HEK293 (cell line): ENCODE data around the gene SLC2A4.

ENCODE experiments used
- EGR2 ChIP-seq: fragments of 450-650 bp; formaldehyde crosslinking; IDR thresholded peaks from 2 replicates; pipeline ENCODE4 v1.5.1; 2016; ENCODE audit warnings: low read depth, missing biosample characterization, missing genetic modification characterization
- GFI1B ChIP-seq: fragments of 450-650 bp; formaldehyde crosslinking; IDR thresholded peaks from 2 replicates; pipeline ENCODE4 v1.5.1; 2016; ENCODE audit warnings: missing biosample characterization, missing genetic modification characterization
- KLF10 ChIP-seq: fragments of 450-650 bp; IDR thresholded peaks from 2 replicates; pipeline ENCODE4 v1.5.1; 2018; ENCODE audit warnings: missing biosample characterization, mild to moderate bottlenecking, missing genetic modification characterization
- SALL2 ChIP-seq: fragments of 450-650 bp; formaldehyde crosslinking; IDR thresholded peaks from 2 replicates; pipeline ENCODE4 v1.5.0; 2017; ENCODE audit warnings: missing biosample characterization, mild to moderate bottlenecking, missing genetic modification characterization, borderline replicate concordance
- SETDB1 ChIP-seq: IDR thresholded peaks from one replicate; pipeline ENCODE4 v1.6.1; 2017; ENCODE audit warnings: mild to moderate bottlenecking, low read length, moderate library complexity, mixed read lengths; ENCODE audit not compliant: insufficient read length
- TCF7L2 ChIP-seq: IDR thresholded peaks from 2 replicates; pipeline ENCODE4 v1.6.1; 2011; ENCODE audit warnings: low read depth, mild to moderate bottlenecking, inconsistent platforms, low read length, moderate library complexity, borderline replicate concordance
- ZBTB17 ChIP-seq: fragments of 450-650 bp; formaldehyde crosslinking; IDR thresholded peaks from 2 replicates; pipeline ENCODE4 v1.5.1; 2016; ENCODE audit warnings: missing biosample characterization, missing genetic modification characterization
- ZFHX2 ChIP-seq: fragments of 450-650 bp; formaldehyde crosslinking; conservative IDR thresholded peaks from 2 replicates; pipeline ENCODE4 v1.5.1; 2016; ENCODE audit warnings: missing biosample characterization, missing genetic modification characterization
- ZNF10 ChIP-seq: fragments of 450-650 bp; formaldehyde crosslinking; IDR thresholded peaks from 2 replicates; pipeline ENCODE4 v1.5.1; 2017; ENCODE audit warnings: missing biosample characterization, missing genetic modification characterization
- ZNF146 ChIP-seq: fragments of 450-650 bp; formaldehyde crosslinking; IDR thresholded peaks from 2 replicates; pipeline ENCODE4 v1.5.1; 2016; ENCODE audit warnings: missing biosample characterization, missing genetic modification characterization
- ZNF174 ChIP-seq: fragments of 450-650 bp; formaldehyde crosslinking; IDR thresholded peaks from 2 replicates; pipeline ENCODE4 v1.5.0; 2017; ENCODE audit warnings: missing biosample characterization, mild to moderate bottlenecking, missing genetic modification characterization
- ZNF23 ChIP-seq: fragments of 450-650 bp; formaldehyde crosslinking; IDR thresholded peaks from 2 replicates; pipeline ENCODE4 v1.5.1; 2016; ENCODE audit warnings: missing biosample characterization, missing genetic modification characterization, borderline replicate concordance
- ZNF354C ChIP-seq: fragments of 450-650 bp; formaldehyde crosslinking; IDR thresholded peaks from 2 replicates; pipeline ENCODE4 v1.5.1; 2016; ENCODE audit warnings: missing biosample characterization, missing genetic modification characterization, low read depth, borderline replicate concordance
- ZNF37A ChIP-seq: fragments of 450-650 bp; IDR thresholded peaks from 2 replicates; pipeline ENCODE4 v1.5.1; 2018; ENCODE audit warnings: missing biosample characterization, missing genetic modification characterization
- ZNF426 ChIP-seq: fragments of 450-650 bp; formaldehyde crosslinking; IDR thresholded peaks from 2 replicates; pipeline ENCODE4 v1.5.1; 2017; ENCODE audit warnings: missing biosample characterization, missing genetic modification characterization, mild to moderate bottlenecking, inconsistent platforms, moderate library complexity
- ZNF501 ChIP-seq: fragments of 450-650 bp; formaldehyde crosslinking; IDR thresholded peaks from 2 replicates; pipeline ENCODE4 v1.5.1; 2016; ENCODE audit warnings: missing biosample characterization, missing genetic modification characterization
- ZNF549 ChIP-seq: fragments of 450-650 bp; IDR thresholded peaks from 2 replicates; pipeline ENCODE4 v1.5.1; 2018; ENCODE audit warnings: missing biosample characterization, missing genetic modification characterization, mild to moderate bottlenecking, inconsistent platforms, moderate library complexity
- ZNF610 ChIP-seq: fragments of 450-650 bp; formaldehyde crosslinking; IDR thresholded peaks from 2 replicates; pipeline ENCODE4 v1.5.1; 2016; ENCODE audit warnings: missing biosample characterization, missing genetic modification characterization, borderline replicate concordance
- ZNF621 ChIP-seq: fragments of 450-650 bp; formaldehyde crosslinking; IDR thresholded peaks from 2 replicates; pipeline ENCODE4 v1.5.1; 2017; ENCODE audit warnings: missing biosample characterization, missing genetic modification characterization
- ZNF623 ChIP-seq: fragments of 450-650 bp; formaldehyde crosslinking; IDR thresholded peaks from 2 replicates; pipeline ENCODE4 v1.5.1; 2016; ENCODE audit warnings: missing biosample characterization, missing genetic modification characterization
- ZNF629 ChIP-seq: fragments of 450-650 bp; formaldehyde crosslinking; IDR thresholded peaks from 2 replicates; pipeline ENCODE4 v1.5.1; 2017; ENCODE audit warnings: missing biosample characterization, missing genetic modification characterization
- ZNF785 ChIP-seq: fragments of 450-650 bp; formaldehyde crosslinking; IDR thresholded peaks from 2 replicates; pipeline ENCODE4 v1.5.1; 2016; ENCODE audit warnings: missing biosample characterization, missing genetic modification characterization
- ZNF791 ChIP-seq: fragments of 450-650 bp; formaldehyde crosslinking; IDR thresholded peaks from 2 replicates; pipeline ENCODE4 v1.5.1; 2016; ENCODE audit warnings: missing biosample characterization, missing genetic modification characterization
- ZNF830 ChIP-seq: fragments of 450-650 bp; IDR thresholded peaks from 2 replicates; pipeline ENCODE4 v1.5.0; 2018; ENCODE audit warnings: missing biosample characterization, missing genetic modification characterization, low read depth, mild to moderate bottlenecking, moderate library complexity
- ZNF837 ChIP-seq: fragments of 450-650 bp; formaldehyde crosslinking; IDR thresholded peaks from 2 replicates; pipeline ENCODE4 v1.5.1; 2016; ENCODE audit warnings: missing biosample characterization, missing genetic modification characterization
- ZNF843 ChIP-seq: fragments of 450-650 bp; formaldehyde crosslinking; IDR thresholded peaks from 2 replicates; pipeline ENCODE4 v1.5.1; 2016; ENCODE audit warnings: missing biosample characterization, missing genetic modification characterization
- TF ChIP-seq, protein P1 (sequence below): fragments of 450-650 bp; formaldehyde crosslinking; optimal IDR thresholded peaks from 2 replicates; pipeline ENCODE3; 2016; ENCODE audit warnings: missing biosample characterization, mild to moderate bottlenecking, missing genetic modification characterization
- TF ChIP-seq, protein P2 (sequence below): fragments of 450-650 bp; formaldehyde crosslinking; IDR thresholded peaks from 2 replicates; pipeline ENCODE4 v1.5.1; 2016; ENCODE audit warnings: missing biosample characterization, missing genetic modification characterization, low read depth
- TF ChIP-seq, protein P3 (sequence below): fragments of 450-650 bp; formaldehyde crosslinking; IDR thresholded peaks from 2 replicates; pipeline ENCODE4 v1.5.1; 2017; ENCODE audit warnings: missing biosample characterization, mild to moderate bottlenecking, missing genetic modification characterization, moderate library complexity
- TF ChIP-seq, protein P4 (sequence below): fragments of 450-650 bp; formaldehyde crosslinking; IDR thresholded peaks from 2 replicates; pipeline ENCODE4 v1.5.1; 2016; ENCODE audit warnings: missing biosample characterization, missing genetic modification characterization
- TF ChIP-seq, protein P5 (sequence below): fragments of 450-650 bp; formaldehyde crosslinking; IDR thresholded peaks from 2 replicates; pipeline ENCODE4 v1.5.1; 2017; ENCODE audit warnings: missing biosample characterization, missing genetic modification characterization
- TF ChIP-seq, protein P6 (sequence below): fragments of 450-650 bp; formaldehyde crosslinking; IDR thresholded peaks from 2 replicates; pipeline ENCODE4 v1.5.1; 2016; ENCODE audit warnings: missing biosample characterization, missing genetic modification characterization

SLC2A4 gene

GRCh38 chr17:7242717-7243452, 38.6 kb upstream of the SLC2A4 start (continued):
- TF ChIP-seq, protein P1, sequence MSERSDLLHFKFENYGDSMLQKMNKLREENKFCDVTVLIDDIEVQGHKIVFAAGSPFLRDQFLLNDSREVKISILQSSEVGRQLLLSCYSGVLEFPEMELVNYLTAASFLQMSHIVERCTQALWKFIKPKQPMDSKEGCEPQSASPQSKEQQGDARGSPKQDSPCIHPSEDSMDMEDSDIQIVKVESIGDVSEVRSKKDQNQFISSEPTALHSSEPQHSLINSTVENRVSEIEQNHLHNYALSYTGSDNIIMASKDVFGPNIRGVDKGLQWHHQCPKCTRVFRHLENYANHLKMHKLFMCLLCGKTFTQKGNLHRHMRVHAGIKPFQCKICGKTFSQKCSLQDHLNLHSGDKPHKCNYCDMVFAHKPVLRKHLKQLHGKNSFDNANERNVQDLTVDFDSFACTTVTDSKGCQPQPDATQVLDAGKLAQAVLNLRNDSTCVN (tag by site-specific recombination): peak; percentile 46
- TF ChIP-seq ZNF629 (tag by site-specific recombination) (peak; percentile 88), ZNF621 (tag by site-specific recombination) (no peak), EGR2 (peak; percentile 89), ZNF426 (tag by site-specific recombination) (no peak), ZNF10 (tag by site-specific recombination) (0 out of 2 replicates have a peak, but pooled peaks have one; percentile 43), ZNF549 (no peak), TCF7L2 (no peak), ZNF146 (tag by site-specific recombination) (peak; percentile 93), SALL2 (tag by site-specific recombination) (no peak; the same call in 1 of the 2 replicates), ZNF23 (no peak), ZNF354C (no peak), ZNF837 (tag by site-specific recombination) (peak; percentile 56; the same call in 1 of the 2 replicates), ZNF610 (tag by site-specific recombination) (peak; percentile 89), SETDB1 (no peak), ZNF843 (tag by site-specific recombination) (peak; percentile 87), ZNF174 (no peak), GFI1B (tag by site-specific recombination) (no peak), KLF10 (tag by site-specific recombination) (peak; percentile 96), ZNF501 (tag by site-specific recombination) (peak; percentile 94), ZNF791 (tag by site-specific recombination) (no peak; the same call in 1 of the 2 replicates), ZBTB17 (peak; percentile 74), ZNF37A (tag by site-specific recombination) (no peak), ZFHX2 (peak; percentile 90), ZNF830 (tag by site-specific recombination) (no peak), ZNF785 (tag by site-specific recombination) (0 out of 2 replicates have a peak, but pooled peaks have one; percentile 48), ZNF623 (tag by site-specific recombination) (peak; percentile 56; the same call in 1 of the 2 replicates)
- TF ChIP-seq, protein P2, sequence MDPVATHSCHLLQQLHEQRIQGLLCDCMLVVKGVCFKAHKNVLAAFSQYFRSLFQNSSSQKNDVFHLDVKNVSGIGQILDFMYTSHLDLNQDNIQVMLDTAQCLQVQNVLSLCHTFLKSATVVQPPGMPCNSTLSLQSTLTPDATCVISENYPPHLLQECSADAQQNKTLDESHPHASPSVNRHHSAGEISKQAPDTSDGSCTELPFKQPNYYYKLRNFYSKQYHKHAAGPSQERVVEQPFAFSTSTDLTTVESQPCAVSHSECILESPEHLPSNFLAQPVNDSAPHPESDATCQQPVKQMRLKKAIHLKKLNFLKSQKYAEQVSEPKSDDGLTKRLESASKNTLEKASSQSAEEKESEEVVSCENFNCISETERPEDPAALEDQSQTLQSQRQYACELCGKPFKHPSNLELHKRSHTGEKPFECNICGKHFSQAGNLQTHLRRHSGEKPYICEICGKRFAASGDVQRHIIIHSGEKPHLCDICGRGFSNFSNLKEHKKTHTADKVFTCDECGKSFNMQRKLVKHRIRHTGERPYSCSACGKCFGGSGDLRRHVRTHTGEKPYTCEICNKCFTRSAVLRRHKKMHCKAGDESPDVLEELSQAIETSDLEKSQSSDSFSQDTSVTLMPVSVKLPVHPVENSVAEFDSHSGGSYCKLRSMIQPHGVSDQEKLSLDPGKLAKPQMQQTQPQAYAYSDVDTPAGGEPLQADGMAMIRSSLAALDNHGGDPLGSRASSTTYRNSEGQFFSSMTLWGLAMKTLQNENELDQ (tag by site-specific recombination): no peak
- TF ChIP-seq, protein P3, sequence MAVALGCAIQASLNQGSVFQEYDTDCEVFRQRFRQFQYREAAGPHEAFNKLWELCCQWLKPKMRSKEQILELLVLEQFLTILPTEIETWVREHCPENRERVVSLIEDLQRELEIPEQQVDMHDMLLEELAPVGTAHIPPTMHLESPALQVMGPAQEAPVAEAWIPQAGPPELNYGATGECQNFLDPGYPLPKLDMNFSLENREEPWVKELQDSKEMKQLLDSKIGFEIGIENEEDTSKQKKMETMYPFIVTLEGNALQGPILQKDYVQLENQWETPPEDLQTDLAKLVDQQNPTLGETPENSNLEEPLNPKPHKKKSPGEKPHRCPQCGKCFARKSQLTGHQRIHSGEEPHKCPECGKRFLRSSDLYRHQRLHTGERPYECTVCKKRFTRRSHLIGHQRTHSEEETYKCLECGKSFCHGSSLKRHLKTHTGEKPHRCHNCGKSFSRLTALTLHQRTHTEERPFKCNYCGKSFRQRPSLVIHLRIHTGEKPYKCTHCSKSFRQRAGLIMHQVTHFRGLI: peak; percentile 40; the same call in 1 of the 2 replicates
- TF ChIP-seq, protein P4, sequence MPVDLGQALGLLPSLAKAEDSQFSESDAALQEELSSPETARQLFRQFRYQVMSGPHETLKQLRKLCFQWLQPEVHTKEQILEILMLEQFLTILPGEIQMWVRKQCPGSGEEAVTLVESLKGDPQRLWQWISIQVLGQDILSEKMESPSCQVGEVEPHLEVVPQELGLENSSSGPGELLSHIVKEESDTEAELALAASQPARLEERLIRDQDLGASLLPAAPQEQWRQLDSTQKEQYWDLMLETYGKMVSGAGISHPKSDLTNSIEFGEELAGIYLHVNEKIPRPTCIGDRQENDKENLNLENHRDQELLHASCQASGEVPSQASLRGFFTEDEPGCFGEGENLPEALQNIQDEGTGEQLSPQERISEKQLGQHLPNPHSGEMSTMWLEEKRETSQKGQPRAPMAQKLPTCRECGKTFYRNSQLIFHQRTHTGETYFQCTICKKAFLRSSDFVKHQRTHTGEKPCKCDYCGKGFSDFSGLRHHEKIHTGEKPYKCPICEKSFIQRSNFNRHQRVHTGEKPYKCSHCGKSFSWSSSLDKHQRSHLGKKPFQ (tag by site-specific recombination): peak; percentile 55; the same call in 1 of the 2 replicates
- TF ChIP-seq, protein P5, sequence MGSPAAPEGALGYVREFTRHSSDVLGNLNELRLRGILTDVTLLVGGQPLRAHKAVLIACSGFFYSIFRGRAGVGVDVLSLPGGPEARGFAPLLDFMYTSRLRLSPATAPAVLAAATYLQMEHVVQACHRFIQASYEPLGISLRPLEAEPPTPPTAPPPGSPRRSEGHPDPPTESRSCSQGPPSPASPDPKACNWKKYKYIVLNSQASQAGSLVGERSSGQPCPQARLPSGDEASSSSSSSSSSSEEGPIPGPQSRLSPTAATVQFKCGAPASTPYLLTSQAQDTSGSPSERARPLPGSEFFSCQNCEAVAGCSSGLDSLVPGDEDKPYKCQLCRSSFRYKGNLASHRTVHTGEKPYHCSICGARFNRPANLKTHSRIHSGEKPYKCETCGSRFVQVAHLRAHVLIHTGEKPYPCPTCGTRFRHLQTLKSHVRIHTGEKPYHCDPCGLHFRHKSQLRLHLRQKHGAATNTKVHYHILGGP (tag by site-specific recombination): no peak
- TF ChIP-seq, protein P6, sequence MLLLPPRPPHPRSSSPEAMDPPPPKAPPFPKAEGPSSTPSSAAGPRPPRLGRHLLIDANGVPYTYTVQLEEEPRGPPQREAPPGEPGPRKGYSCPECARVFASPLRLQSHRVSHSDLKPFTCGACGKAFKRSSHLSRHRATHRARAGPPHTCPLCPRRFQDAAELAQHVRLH (tag by site-specific recombination): peak; percentile 99
